SK-N-SH treated with all-trans-retinoic acid at 6 μM for 48 hours (cell line): ENCODE measurements around the gene GIPC1.
"Not testable (repeated sequence)": the region's sequence is repeated elsewhere in the genome, so short reads cannot be mapped to it uniquely, and the experiment has no call there.

Source experiments
- BACH2 ChIP-seq: fragments of 250-450 bp; sonication (Bioruptor Pico); IDR thresholded peaks from 2 replicates; pipeline ENCODE4 v1.9.0; 2021; ENCODE audit warnings: mild to moderate bottlenecking, borderline replicate concordance
- ISL1 ChIP-seq: fragments of 250-450 bp; sonication (Bioruptor Pico); IDR thresholded peaks from 2 replicates; pipeline ENCODE4 v2.1.2; 2022; ENCODE audit warnings: mild to moderate bottlenecking, moderate library complexity
- ZC3H10 ChIP-seq: fragments of 250-450 bp; sonication (Bioruptor Pico); IDR thresholded peaks from 2 replicates; pipeline ENCODE4 v1.5.1; 2021; ENCODE audit warnings: mild to moderate bottlenecking, moderate library complexity
- TF ChIP-seq, protein P1 (sequence below): fragments of 250-450 bp; sonication (Bioruptor Pico); IDR thresholded peaks from 2 replicates; pipeline ENCODE4 v1.5.1; 2020; ENCODE audit warnings: low read depth, mild to moderate bottlenecking, moderate library complexity
- TF ChIP-seq, protein P2 (sequence below): fragments of 250-450 bp; sonication (Bioruptor Pico); IDR thresholded peaks from 2 replicates; pipeline ENCODE4 v1.8.0; 2020; ENCODE audit warnings: mild to moderate bottlenecking, moderate library complexity, borderline replicate concordance
- TF ChIP-seq, protein P3 (sequence below): fragments of 250-450 bp; sonication (Bioruptor Pico); IDR thresholded peaks from 2 replicates; pipeline ENCODE4 v1.8.0; 2021; ENCODE audit warnings: low read depth, mild to moderate bottlenecking, moderate library complexity, borderline replicate concordance
- TF ChIP-seq, protein P4 (sequence below): fragments of 250-450 bp; sonication (Bioruptor Pico); IDR thresholded peaks from 2 replicates; pipeline ENCODE4 v1.5.0; 2020; ENCODE audit warnings: mild to moderate bottlenecking, moderate library complexity

DNA sequence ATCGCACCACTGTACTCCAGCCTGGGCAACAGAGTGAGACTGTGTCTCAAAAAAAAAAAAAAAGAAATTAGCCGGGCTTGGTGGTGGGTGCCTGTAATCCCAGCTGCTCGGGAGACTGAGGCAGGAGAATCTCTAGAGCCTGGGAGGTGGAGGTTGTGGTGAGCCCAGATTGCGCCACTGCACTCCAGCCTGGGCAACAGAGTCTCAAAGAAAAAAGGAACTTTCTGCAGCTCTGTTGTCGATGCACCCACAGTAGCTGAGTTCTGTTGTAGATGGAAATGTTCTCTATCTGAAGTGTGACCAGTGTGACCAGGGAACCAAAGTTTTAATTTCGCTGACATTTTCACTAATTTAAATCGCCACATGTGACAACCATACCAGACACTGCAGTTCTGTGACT lies 33.5 kb downstream of the GIPC1 start:
- not testable (repeated sequence) for TF ChIP-seq ZC3H10, ISL1, BACH2 (CRISPR knock-in tag)
- TF ChIP-seq, protein P1, sequence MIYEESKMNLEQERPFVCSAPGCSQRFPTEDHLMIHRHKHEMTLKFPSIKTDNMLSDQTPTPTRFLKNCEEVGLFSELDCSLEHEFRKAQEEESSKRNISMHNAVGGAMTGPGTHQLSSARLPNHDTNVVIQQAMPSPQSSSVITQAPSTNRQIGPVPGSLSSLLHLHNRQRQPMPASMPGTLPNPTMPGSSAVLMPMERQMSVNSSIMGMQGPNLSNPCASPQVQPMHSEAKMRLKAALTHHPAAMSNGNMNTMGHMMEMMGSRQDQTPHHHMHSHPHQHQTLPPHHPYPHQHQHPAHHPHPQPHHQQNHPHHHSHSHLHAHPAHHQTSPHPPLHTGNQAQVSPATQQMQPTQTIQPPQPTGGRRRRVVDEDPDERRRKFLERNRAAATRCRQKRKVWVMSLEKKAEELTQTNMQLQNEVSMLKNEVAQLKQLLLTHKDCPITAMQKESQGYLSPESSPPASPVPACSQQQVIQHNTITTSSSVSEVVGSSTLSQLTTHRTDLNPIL (CRISPR knock-in tag) = not testable (repeated sequence)
- TF ChIP-seq, protein P2, sequence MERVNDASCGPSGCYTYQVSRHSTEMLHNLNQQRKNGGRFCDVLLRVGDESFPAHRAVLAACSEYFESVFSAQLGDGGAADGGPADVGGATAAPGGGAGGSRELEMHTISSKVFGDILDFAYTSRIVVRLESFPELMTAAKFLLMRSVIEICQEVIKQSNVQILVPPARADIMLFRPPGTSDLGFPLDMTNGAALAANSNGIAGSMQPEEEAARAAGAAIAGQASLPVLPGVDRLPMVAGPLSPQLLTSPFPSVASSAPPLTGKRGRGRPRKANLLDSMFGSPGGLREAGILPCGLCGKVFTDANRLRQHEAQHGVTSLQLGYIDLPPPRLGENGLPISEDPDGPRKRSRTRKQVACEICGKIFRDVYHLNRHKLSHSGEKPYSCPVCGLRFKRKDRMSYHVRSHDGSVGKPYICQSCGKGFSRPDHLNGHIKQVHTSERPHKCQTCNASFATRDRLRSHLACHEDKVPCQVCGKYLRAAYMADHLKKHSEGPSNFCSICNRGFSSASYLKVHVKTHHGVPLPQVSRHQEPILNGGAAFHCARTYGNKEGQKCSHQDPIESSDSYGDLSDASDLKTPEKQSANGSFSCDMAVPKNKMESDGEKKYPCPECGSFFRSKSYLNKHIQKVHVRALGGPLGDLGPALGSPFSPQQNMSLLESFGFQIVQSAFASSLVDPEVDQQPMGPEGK (CRISPR knock-in tag) = not testable (repeated sequence)
- TF ChIP-seq, protein P3, sequence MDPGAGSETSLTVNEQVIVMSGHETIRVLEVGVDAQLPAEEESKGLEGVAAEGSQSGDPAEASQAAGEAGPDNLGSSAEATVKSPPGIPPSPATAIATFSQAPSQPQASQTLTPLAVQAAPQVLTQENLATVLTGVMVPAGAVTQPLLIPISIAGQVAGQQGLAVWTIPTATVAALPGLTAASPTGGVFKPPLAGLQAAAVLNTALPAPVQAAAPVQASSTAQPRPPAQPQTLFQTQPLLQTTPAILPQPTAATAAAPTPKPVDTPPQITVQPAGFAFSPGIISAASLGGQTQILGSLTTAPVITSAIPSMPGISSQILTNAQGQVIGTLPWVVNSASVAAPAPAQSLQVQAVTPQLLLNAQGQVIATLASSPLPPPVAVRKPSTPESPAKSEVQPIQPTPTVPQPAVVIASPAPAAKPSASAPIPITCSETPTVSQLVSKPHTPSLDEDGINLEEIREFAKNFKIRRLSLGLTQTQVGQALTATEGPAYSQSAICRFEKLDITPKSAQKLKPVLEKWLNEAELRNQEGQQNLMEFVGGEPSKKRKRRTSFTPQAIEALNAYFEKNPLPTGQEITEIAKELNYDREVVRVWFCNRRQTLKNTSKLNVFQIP (CRISPR knock-in tag) = not testable (repeated sequence)
- TF ChIP-seq, protein P4, sequence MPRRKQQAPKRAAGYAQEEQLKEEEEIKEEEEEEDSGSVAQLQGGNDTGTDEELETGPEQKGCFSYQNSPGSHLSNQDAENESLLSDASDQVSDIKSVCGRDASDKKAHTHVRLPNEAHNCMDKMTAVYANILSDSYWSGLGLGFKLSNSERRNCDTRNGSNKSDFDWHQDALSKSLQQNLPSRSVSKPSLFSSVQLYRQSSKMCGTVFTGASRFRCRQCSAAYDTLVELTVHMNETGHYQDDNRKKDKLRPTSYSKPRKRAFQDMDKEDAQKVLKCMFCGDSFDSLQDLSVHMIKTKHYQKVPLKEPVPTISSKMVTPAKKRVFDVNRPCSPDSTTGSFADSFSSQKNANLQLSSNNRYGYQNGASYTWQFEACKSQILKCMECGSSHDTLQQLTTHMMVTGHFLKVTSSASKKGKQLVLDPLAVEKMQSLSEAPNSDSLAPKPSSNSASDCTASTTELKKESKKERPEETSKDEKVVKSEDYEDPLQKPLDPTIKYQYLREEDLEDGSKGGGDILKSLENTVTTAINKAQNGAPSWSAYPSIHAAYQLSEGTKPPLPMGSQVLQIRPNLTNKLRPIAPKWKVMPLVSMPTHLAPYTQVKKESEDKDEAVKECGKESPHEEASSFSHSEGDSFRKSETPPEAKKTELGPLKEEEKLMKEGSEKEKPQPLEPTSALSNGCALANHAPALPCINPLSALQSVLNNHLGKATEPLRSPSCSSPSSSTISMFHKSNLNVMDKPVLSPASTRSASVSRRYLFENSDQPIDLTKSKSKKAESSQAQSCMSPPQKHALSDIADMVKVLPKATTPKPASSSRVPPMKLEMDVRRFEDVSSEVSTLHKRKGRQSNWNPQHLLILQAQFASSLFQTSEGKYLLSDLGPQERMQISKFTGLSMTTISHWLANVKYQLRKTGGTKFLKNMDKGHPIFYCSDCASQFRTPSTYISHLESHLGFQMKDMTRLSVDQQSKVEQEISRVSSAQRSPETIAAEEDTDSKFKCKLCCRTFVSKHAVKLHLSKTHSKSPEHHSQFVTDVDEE (CRISPR knock-in tag) = not testable (repeated sequence)
